HepG2 (cell line): ENCODE data around the gene OR8D4. TPM values are rescaled to one million over a fixed set of nuclear protein-coding genes. Genes with fewer than 3 reads are reported as not detected.

ENCODE experiments used
- ATAC-seq: fragments of 200-7000 bp; cut with Tn5 transposase; 3 replicates; pipeline ENCODE4 v1.9.1; 2020; ENCODE audit warnings: mild to moderate bottlenecking, moderate library complexity
- BruUV-seq: library from RNA; stranded (reverse); fragments of 400-500 nt; replicated peaks from 2 replicates; lab custom pipeline; 2021; lab: Mats Ljungman, UMichigan
- CTCF ChIA-PET: fragments of 300-600 bp; formaldehyde crosslinking; extraction: SDS; loops from one replicate; lab custom pipeline; 2021; ENCODE audit warnings: low total read pairs, inconsistent platforms, low intra/inter-chr PET ratio; lab: Yijun Ruan, JAX
- POLR2A ChIA-PET: fragments of 350-600 bp; sonication (Branson Sonifier 250); formaldehyde crosslinking; loops from one replicate; lab custom pipeline; 2020; ENCODE audit warnings: antibody characterized with exemption, inconsistent platforms; lab: Yijun Ruan, JAX
- DNase-seq: peaks from one replicate; pipeline ENCODE4 v3.0.0-alpha.2; 2015; ENCODE audit warnings: low spot score
- FAIRE-seq: peaks from 3 replicates; lab custom pipeline; 2011; peaks lifted over from hg19 to GRCh38; lab: Jason Lieb, UNC
- H2AFZ ChIP-seq: one replicate; pipeline ENCODE4 v1.6.1; 2011; ENCODE audit warnings: low read length, inconsistent platforms
- H3K27ac ChIP-seq: fragments of 300-600 bp; 3 replicates; pipeline ENCODE4 v1.8.0; 2011; ENCODE audit warnings: mixed run types, mild to moderate bottlenecking, mixed read lengths, low read length, inconsistent platforms; ENCODE audit not compliant: insufficient read depth; ENCODE audit errors: extremely low read length
- H3K27me3 ChIP-seq, 2 experiments: fragments of 200-600 bp in 1 of 2; 2 replicates in 1 of 2; 3 replicates in 1 of 2; pipeline versions ENCODE4 v1.6.0 to v1.8.0; 2011; ENCODE audit warnings: low read length in 2 of 2, mild to moderate bottlenecking in 2 of 2, moderate library complexity in 2 of 2, inconsistent platforms in 1 of 2; ENCODE audit not compliant: insufficient read depth in 2 of 2, control insufficient read depth in 1 of 2
- H3K36me3 ChIP-seq, 2 experiments: fragments of 200-600 bp in 1 of 2; replicated peaks in 1 of 2; 2 replicates in 1 of 2; 3 replicates in 1 of 2; pipeline versions ENCODE4 v1.5.1 to v1.8.0; 2011; ENCODE audit warnings: low read length in 2 of 2, inconsistent platforms in 1 of 2; ENCODE audit not compliant: insufficient read depth in 2 of 2, control insufficient read depth in 1 of 2
- H3K4me1 ChIP-seq: 2 replicates; pipeline ENCODE4 v1.5.1; 2012; ENCODE audit warnings: low read length, inconsistent platforms; ENCODE audit not compliant: insufficient read depth
- H3K4me2 ChIP-seq: 2 replicates; pipeline ENCODE4 v1.6.0; 2011; ENCODE audit warnings: low read depth, low read length, inconsistent platforms
- H3K4me3 ChIP-seq, 3 experiments: fragments of 200-600 bp in 1 of 3; sonication (generic), shearing (Covaris generic) in 1 of 3; replicated peaks in 1 of 3; 2 replicates each; pipeline ENCODE4 v1.5.1; 2011 to 2016; ENCODE audit warnings: low read length in 3 of 3, inconsistent platforms in 2 of 3, low read depth in 2 of 3, mild to moderate bottlenecking in 2 of 3, control low read depth in 1 of 3, mixed read lengths in 1 of 3; ENCODE audit not compliant: insufficient read depth in 1 of 3
- H3K79me2 ChIP-seq: one replicate; pipeline ENCODE4 v1.6.1; 2011; ENCODE audit warnings: low read length, inconsistent platforms; ENCODE audit not compliant: insufficient read depth
- H3K9ac ChIP-seq: 2 replicates; pipeline ENCODE4 v1.6.0; 2011; ENCODE audit warnings: mild to moderate bottlenecking, low read depth, low read length, inconsistent platforms; ENCODE audit not compliant: insufficient read depth
- H3K9me3 ChIP-seq: 2 replicates; pipeline ENCODE4 v1.5.1; 2012; ENCODE audit warnings: mild to moderate bottlenecking, low read length
- H4K20me1 ChIP-seq: 2 replicates; pipeline ENCODE4 v1.6.0; 2011; ENCODE audit warnings: inconsistent platforms, mild to moderate bottlenecking, low read length, moderate library complexity; ENCODE audit not compliant: insufficient read depth
- CBX2 ChIP-seq, 2 experiments: fragments of 200-600 bp in 1 of 2; sonication (generic); formaldehyde crosslinking in 1 of 2; IDR thresholded peaks; 2 replicates each; pipeline versions ENCODE4 v1.7.0 to v1.8.1; 2018 to 2022; ENCODE audit warnings: low read depth in 2 of 2, low read length in 1 of 2, mild to moderate bottlenecking in 1 of 2, missing genetic modification reagents in 1 of 2
- EP300 ChIP-seq, 3 experiments: sonication (generic) in 1 of 3; formaldehyde crosslinking in 1 of 3; IDR thresholded peaks; 2 replicates each; pipeline versions ENCODE4 v1.5.1 to v1.6.1; 2011 to 2020; ENCODE audit warnings: low read depth in 2 of 3, low read length in 2 of 3, borderline replicate concordance in 1 of 3, improper control_type of control experiment in 1 of 3, mild to moderate bottlenecking in 1 of 3, missing genetic modification reagents in 1 of 3, moderate library complexity in 1 of 3
- GATAD2A ChIP-seq: IDR thresholded peaks from 2 replicates; pipeline ENCODE4 v1.6.1; 2016
- HMG20A ChIP-seq: IDR thresholded peaks from 2 replicates; pipeline ENCODE4 v1.6.1; 2016; ENCODE audit warnings: borderline replicate concordance
- HOXA5 ChIP-seq: sonication (generic); formaldehyde crosslinking; IDR thresholded peaks from 2 replicates; pipeline ENCODE4 v1.4.0; 2020; ENCODE audit warnings: missing genetic modification reagents
- KAT2B ChIP-seq: fragments of 150-350 bp; IDR thresholded peaks from 2 replicates; pipeline ENCODE4 v1.6.1; 2014; ENCODE audit warnings: low read depth, low read length, borderline replicate concordance
- KDM5A ChIP-seq: fragments of 200-600 bp; sonication (generic); IDR thresholded peaks from 2 replicates; pipeline ENCODE4 v1.7.0; 2018; ENCODE audit warnings: antibody characterized with exemption, mild to moderate bottlenecking, low read length, borderline replicate concordance
- MZF1 ChIP-seq: sonication (generic); formaldehyde crosslinking; IDR thresholded peaks from 2 replicates; pipeline ENCODE4 v1.8.1; 2023; ENCODE audit warnings: mild to moderate bottlenecking, missing genetic modification reagents, borderline replicate concordance
- NFIC ChIP-seq: IDR thresholded peaks from 2 replicates; pipeline ENCODE4 v1.6.1; 2012; ENCODE audit warnings: mild to moderate bottlenecking, low read length, inconsistent platforms
- ZNF24 ChIP-seq: fragments of 450-650 bp; IDR thresholded peaks from 2 replicates; pipeline ENCODE4 v1.6.1; 2017; ENCODE audit warnings: antibody characterized with exemption, mild to moderate bottlenecking
- ZNF253 ChIP-seq: sonication (generic); formaldehyde crosslinking; IDR thresholded peaks from 2 replicates; pipeline ENCODE4 v1.8.0; 2022; ENCODE audit warnings: mild to moderate bottlenecking, missing genetic modification reagents, borderline replicate concordance
- ZNF296 ChIP-seq: sonication (generic); formaldehyde crosslinking; conservative IDR thresholded peaks from 2 replicates; pipeline ENCODE4 v1.5.0; 2020; ENCODE audit warnings: mild to moderate bottlenecking, missing genetic modification reagents
- ZNF629 ChIP-seq: sonication (generic); formaldehyde crosslinking; conservative IDR thresholded peaks from 2 replicates; pipeline ENCODE4 v1.5.0; 2020; ENCODE audit warnings: missing genetic modification reagents
- ZNF776 ChIP-seq: sonication (generic); formaldehyde crosslinking; IDR thresholded peaks from 2 replicates; pipeline ENCODE4 v1.4.0; 2020; ENCODE audit warnings: mild to moderate bottlenecking, missing genetic modification reagents
- WGBS: methylation state at CpG from one replicate; pipeline ENCODE4 v1.1.6; 2017; ENCODE audit warnings: low lambda C conversion rate; 5-methylcytosine and 5-hydroxymethylcytosine counted together
- in situ Hi-C: cut with HindIII; loops from 2 replicates; pipeline ENCODE4 v1.10.0; 2017; ENCODE audit warnings: low pct_unique_long_range_greater_than_20kb; ENCODE audit not compliant: extremely low pct_ligation_motif_present
- intact Hi-C: fragments of 100-400 bp; cut with micrococcal nuclease; formaldehyde crosslinking; loops from one replicate; pipeline ENCODE4 v1.10.0; 2022; ENCODE audit not compliant: unreplicated experiment
- polyA plus RNA-seq, 8 experiments: library from polyadenylated mRNA; depleted of rRNA in 3 of 8; stranded (reverse) in 7 of 8; unstranded in 1 of 8; fragments of >200 nt; fragmentation: Illumina TruSeq in 4 of 8; extraction: Trizol in 4 of 8; gene quantifications; 2 replicates each; pipeline versions ENCODE4 v1.2.1 to v1.2.3, GENCODE V29; 2011 to 2016; ENCODE audit warnings: low read depth in 4 of 8, missing spikeins in 1 of 8, mixed read lengths in 1 of 8; ENCODE audit not compliant: insufficient read depth in 1 of 8
- total RNA-seq, 5 experiments: library from RNA; depleted of rRNA; stranded (reverse); fragments of >200 nt; fragmentation: Illumina TruSeq; extraction: Trizol; gene quantifications; 2 replicates each; pipeline ENCODE4 v1.2.3, GENCODE V29; 2016; ENCODE audit warnings: low read depth in 1 of 5
- TF ChIP-seq, protein P1 (sequence below), 2 experiments: sonication (generic) in 1 of 2; formaldehyde crosslinking in 1 of 2; IDR thresholded peaks; 2 replicates each; pipeline versions ENCODE4 v1.4.0 to v1.6.1; 2016 to 2020; ENCODE audit warnings: borderline replicate concordance in 1 of 2, low read depth in 1 of 2, mild to moderate bottlenecking in 1 of 2, missing genetic modification reagents in 1 of 2
- TF ChIP-seq, protein P2 (sequence below): sonication (generic); formaldehyde crosslinking; IDR thresholded peaks from 2 replicates; pipeline ENCODE4 v1.5.1; 2020; ENCODE audit warnings: mild to moderate bottlenecking, missing genetic modification reagents, moderate library complexity

The OR8D4 gene
- total and polyA plus RNA-seq, 2 of the 13 experiments (the other 11 are each of a cell fraction or from before 2014, with no cell fraction given): not detected

DNA sequence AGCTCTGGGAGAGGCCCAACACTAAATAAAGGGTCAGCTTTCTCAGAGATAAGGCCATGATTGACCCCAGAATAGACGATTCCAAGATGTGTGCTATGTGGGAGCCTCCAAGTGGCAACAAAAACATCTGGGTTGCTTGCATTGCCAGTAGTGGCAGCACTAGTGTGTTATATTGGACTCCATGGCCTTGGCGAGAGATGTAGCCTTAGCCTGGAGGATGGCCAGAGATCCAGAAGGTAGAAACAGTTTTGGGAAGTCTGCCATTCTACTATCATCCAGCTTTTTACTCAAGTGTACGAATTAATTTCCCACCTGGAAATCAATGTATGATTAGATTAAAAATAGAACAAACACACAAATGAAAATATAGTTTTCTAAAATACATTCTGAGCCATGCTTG lies 3.0 kb downstream of the OR8D4 start:
- ATAC-seq: no peak
- no peak overlapping the region for H3K4me2 ChIP-seq

DNA sequence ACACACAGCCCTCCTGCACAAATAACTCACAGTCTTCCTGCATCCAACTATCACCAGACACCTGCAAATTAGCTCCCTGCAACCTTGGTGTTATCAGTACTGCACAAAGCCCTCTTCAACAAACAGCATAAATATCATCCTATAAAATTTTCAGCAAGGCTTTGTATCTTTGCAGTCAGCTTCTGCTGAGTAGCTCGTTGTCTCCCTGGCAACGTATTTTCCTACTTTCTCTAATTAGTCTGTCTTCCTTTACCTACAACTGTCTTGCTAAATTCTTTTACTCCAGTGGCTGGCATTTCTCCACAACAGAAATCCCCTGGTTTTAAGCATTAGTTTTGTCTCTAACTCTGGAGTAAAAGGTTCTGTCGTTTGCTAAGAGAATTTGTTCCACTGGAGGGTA lies 3.9 kb downstream of the OR8D4 start:
- Histone ChIP-seq H3K27me3 (no peaks in the 10 kb centered on the region), H3K27ac (no peak overlapping the region), H3K4me2 (no peak overlapping the region), H3K79me2 (no peaks in the 10 kb centered on the region), H3K9me3 (no peaks in the 10 kb centered on the region), H3K9ac (no peak overlapping the region), H3K4me3 (no peak overlapping the region), H4K20me1 (no peaks in the 10 kb centered on the region), H3K4me1 (no peaks in the 10 kb centered on the region), H3K36me3 (no peaks in the 10 kb centered on the region), H2AFZ (no peak overlapping the region)
- no TSS peak for BruUV-seq
- TF ChIP-seq ZNF776 (no peak), ZNF253 (no peak), EP300 (IDR thresholded peaks at IDR 0.05; ENCODE audit: low read depth in 2 of 2, low read length in 2 of 2) (no peak), EP300 (CRISPR knock-in tag; IDR thresholded peaks at IDR 0.05; ENCODE audit: borderline replicate concordance) (no peak), MZF1 (CRISPR knock-in tag) (no peak), ZNF24 (no peak), CBX2 (IDR thresholded peaks at IDR 0.05; ENCODE audit: low read depth, low read length) (no peak), CBX2 (CRISPR knock-in tag; IDR thresholded peaks at IDR 0.05; ENCODE audit: low read depth) (no peak), ZNF296 (CRISPR knock-in tag) (no peak)
- TF ChIP-seq, protein P1, sequence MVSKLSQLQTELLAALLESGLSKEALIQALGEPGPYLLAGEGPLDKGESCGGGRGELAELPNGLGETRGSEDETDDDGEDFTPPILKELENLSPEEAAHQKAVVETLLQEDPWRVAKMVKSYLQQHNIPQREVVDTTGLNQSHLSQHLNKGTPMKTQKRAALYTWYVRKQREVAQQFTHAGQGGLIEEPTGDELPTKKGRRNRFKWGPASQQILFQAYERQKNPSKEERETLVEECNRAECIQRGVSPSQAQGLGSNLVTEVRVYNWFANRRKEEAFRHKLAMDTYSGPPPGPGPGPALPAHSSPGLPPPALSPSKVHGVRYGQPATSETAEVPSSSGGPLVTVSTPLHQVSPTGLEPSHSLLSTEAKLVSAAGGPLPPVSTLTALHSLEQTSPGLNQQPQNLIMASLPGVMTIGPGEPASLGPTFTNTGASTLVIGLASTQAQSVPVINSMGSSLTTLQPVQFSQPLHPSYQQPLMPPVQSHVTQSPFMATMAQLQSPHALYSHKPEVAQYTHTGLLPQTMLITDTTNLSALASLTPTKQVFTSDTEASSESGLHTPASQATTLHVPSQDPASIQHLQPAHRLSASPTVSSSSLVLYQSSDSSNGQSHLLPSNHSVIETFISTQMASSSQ (IDR thresholded peaks at IDR 0.05; ENCODE audit: low read depth): no peak
- TF ChIP-seq, protein P1 (CRISPR knock-in tag; IDR thresholded peaks at IDR 0.05; ENCODE audit: borderline replicate concordance): no peak
- intact Hi-C loops (no loop called here), in situ Hi-C loops (no loop called here)
- POLR2A ChIA-PET: no interaction called here
- FAIRE-seq (no peak), ATAC-seq (no peak), DNase-seq (no peak)
- 0% methylated on average over 3 of the region's 3 CpGs for WGBS
- CTCF ChIA-PET: no interaction called here

More for the DNA sequence above, 3.0 kb downstream of the OR8D4 start:
- WGBS: 4% methylated on average over 3 of the region's 3 CpGs
- no peak overlapping the region for H3K27ac ChIP-seq
- in situ Hi-C loops (no loop called here), intact Hi-C loops (no loop called here)
- H3K4me3 ChIP-seq: no peak overlapping the region
- ChIA-PET CTCF (no interaction called here), POLR2A (no interaction called here)
- H3K79me2 ChIP-seq: no peaks in the 10 kb centered on the region
- TF ChIP-seq HOXA5 (CRISPR knock-in tag): no peak
- TF ChIP-seq NFIC: no peak
- TF ChIP-seq GATAD2A (CRISPR knock-in tag): no peak
- no peak for TF ChIP-seq KAT2B
- TF ChIP-seq ZNF629 (CRISPR knock-in tag): no peak
- TF ChIP-seq KDM5A: no peak
- TF ChIP-seq, protein P2, sequence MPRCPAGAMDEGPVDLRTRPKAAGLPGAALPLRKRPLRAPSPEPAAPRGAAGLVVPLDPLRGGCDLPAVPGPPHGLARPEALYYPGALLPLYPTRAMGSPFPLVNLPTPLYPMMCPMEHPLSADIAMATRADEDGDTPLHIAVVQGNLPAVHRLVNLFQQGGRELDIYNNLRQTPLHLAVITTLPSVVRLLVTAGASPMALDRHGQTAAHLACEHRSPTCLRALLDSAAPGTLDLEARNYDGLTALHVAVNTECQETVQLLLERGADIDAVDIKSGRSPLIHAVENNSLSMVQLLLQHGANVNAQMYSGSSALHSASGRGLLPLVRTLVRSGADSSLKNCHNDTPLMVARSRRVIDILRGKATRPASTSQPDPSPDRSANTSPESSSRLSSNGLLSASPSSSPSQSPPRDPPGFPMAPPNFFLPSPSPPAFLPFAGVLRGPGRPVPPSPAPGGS: no peak
- TF ChIP-seq HMG20A: no peak
- DNase-seq (no peak), FAIRE-seq (no peak)
- H3K27me3 ChIP-seq: no peaks in the 10 kb centered on the region
- H4K20me1 ChIP-seq: no peaks in the 10 kb centered on the region
- no peak overlapping the region for H3K9ac ChIP-seq
- BruUV-seq: no TSS peak
- no peaks in the 10 kb centered on the region for H3K36me3 ChIP-seq
- no peaks in the 10 kb centered on the region for H3K9me3 ChIP-seq
- H2AFZ ChIP-seq: no peak overlapping the region
- no peaks in the 10 kb centered on the region for H3K4me1 ChIP-seq
